NCI-H2029 treated with DMSO at 0.1 percent for 48 hours (cell line): ENCODE results near the gene RASIP1.

Source experiments
- DNase-seq: peaks from one replicate; lab custom pipeline; 2025; lab: John Stamatoyannopoulos, UW

Gene RASIP1

DNA sequence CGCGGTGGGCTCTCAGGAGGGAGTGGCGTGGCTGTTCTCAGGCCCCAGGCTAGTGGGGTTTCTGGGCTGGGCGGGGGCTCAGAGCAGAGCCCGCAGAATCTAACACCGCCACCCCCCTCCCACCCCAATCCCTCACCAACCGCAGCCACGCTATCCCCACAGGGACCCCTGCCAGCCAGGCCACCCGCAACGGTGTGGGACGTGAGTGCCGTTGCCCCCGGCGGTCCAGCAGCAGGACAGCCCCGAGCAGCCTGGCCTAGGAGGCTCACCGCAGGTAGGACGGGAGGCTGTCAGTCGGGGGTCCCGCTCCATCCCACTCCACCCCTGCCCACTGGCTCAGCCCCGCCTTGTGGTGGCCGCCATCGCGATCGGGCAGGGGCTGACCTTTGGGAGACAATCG is 67.4 kb downstream of the RASIP1 start, which contains the start of gene NTN5:
Gene NTN5 (minus strand): TSS at position 24 of the 400 bp plus-strand sequence. CDS start 2,031 bp downstream, outside the sequence.
- DNase-seq: no peak

DNA sequence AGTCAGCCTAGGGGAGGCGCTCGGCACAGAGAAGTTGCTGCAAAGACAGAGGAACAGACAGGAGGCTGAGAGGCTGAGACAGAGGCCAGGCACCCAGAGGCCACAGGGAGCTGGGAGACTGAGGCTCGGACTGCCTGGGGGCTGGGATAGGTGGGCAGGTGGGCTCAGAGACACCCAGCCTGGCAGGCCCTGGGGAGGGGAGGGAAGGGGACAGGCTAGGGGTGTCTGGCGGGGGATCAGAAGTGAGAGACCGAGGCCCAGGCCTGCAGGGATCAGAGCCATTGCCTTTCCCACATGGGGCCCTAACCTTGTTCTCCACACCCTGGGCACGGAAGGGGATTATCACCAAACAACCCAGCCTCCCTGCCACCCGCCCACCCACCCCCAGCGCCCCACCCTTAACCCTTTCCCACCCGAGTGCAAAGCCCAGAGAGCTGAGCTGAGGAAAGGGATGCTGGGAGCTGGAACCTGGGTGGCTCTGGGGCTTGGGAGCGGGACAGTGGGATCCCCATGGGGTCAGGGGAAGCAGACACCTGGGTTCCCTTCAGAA is 68.9 kb downstream of the RASIP1 start:
- DNase-seq: no peak

DNA sequence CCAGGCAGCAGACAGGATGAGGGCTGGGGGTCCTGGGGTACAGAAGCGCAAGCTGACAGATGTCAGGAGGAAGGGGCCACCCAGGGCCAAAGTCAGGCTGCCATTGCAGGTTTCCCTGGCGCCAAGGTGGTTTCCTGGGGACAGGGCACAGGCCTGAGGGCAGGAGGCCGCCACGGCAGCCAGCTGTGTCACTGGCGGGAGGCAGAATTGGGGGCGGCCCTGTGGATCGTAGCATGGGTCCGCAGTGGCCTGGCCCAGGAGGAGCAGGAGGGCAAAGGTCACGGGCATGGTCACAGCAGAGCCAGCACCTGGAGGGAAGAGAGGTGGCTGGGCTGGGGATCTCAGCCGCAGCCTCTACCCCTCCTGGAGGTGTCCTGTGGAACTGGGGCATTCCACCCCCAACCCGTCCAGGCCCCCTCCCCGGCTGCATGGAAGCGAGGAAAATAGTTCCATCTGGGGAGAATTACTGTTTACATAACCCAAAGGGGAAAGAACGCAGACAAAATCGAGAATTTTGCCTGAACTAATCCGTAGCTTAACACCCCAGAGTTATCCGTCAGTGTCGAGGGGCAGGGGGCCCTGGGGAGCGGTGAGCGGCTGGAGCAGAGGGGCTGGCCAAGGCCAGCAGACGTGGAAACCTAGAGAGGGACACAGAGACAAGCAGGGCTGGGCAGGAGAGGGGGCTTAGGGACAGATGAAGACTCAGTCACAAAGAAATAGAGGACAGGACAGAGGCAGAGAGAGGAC is 69.5 kb downstream of the RASIP1 start:
- no peak for DNase-seq
